HEK293 (cell line): ENCODE data around the gene ATAT1.

Experiments used
- PRDM10 ChIP-seq: fragments of 450-650 bp; formaldehyde crosslinking; IDR thresholded peaks from 2 replicates; pipeline ENCODE4 v1.5.1; 2016; ENCODE audit warnings: missing biosample characterization, missing genetic modification characterization
- TSHZ1 ChIP-seq: fragments of 450-650 bp; formaldehyde crosslinking; IDR thresholded peaks from 2 replicates; pipeline ENCODE4 v1.5.1; 2016; ENCODE audit warnings: missing biosample characterization, missing genetic modification characterization, borderline replicate concordance
- ZBTB11 ChIP-seq: fragments of 450-650 bp; formaldehyde crosslinking; conservative IDR thresholded peaks from 2 replicates; pipeline ENCODE4 v1.5.1; 2016; ENCODE audit warnings: low read depth, missing biosample characterization, missing genetic modification characterization
- ZBTB21 ChIP-seq: fragments of 450-650 bp; formaldehyde crosslinking; IDR thresholded peaks from 2 replicates; pipeline ENCODE4 v1.5.1; 2017; ENCODE audit warnings: missing biosample characterization, missing genetic modification characterization
- ZBTB48 ChIP-seq: fragments of 450-650 bp; formaldehyde crosslinking; IDR thresholded peaks from 2 replicates; pipeline ENCODE4 v1.5.1; 2016; ENCODE audit warnings: missing biosample characterization, missing genetic modification characterization
- ZNF202 ChIP-seq: fragments of 450-650 bp; formaldehyde crosslinking; IDR thresholded peaks from 2 replicates; pipeline ENCODE4 v1.5.1; 2016; ENCODE audit warnings: missing biosample characterization, missing genetic modification characterization, borderline replicate concordance
- ZNF266 ChIP-seq: fragments of 450-650 bp; formaldehyde crosslinking; IDR thresholded peaks from 2 replicates; pipeline ENCODE4 v1.5.1; 2016; ENCODE audit warnings: missing biosample characterization, missing genetic modification characterization, low read depth
- ZNF391 ChIP-seq: fragments of 450-650 bp; formaldehyde crosslinking; IDR thresholded peaks from 2 replicates; pipeline ENCODE4 v1.5.1; 2016; ENCODE audit warnings: low read depth, missing biosample characterization, missing genetic modification characterization, borderline replicate concordance
- ZNF433 ChIP-seq: fragments of 450-650 bp; formaldehyde crosslinking; IDR thresholded peaks from 2 replicates; pipeline ENCODE4 v1.5.1; 2016; ENCODE audit warnings: missing biosample characterization, missing genetic modification characterization, low read depth
- ZNF449 ChIP-seq: fragments of 450-650 bp; formaldehyde crosslinking; IDR thresholded peaks from 2 replicates; pipeline ENCODE4 v1.5.1; 2017; ENCODE audit warnings: missing biosample characterization, mild to moderate bottlenecking, missing genetic modification characterization, moderate library complexity
- ZNF518A ChIP-seq: fragments of 450-650 bp; formaldehyde crosslinking; conservative IDR thresholded peaks from 2 replicates; pipeline ENCODE4 v1.5.1; 2016; ENCODE audit warnings: low read depth, missing biosample characterization, missing genetic modification characterization
- ZNF521 ChIP-seq: fragments of 450-650 bp; formaldehyde crosslinking; IDR thresholded peaks from 2 replicates; pipeline ENCODE4 v1.5.1; 2017; ENCODE audit warnings: missing biosample characterization, mild to moderate bottlenecking, missing genetic modification characterization
- ZNF660 ChIP-seq: fragments of 450-650 bp; IDR thresholded peaks from 2 replicates; pipeline ENCODE4 v1.5.1; 2018; ENCODE audit warnings: missing biosample characterization, mild to moderate bottlenecking, missing genetic modification characterization
- ZNF792 ChIP-seq: fragments of 450-650 bp; formaldehyde crosslinking; IDR thresholded peaks from 2 replicates; pipeline ENCODE4 v1.5.1; 2016; ENCODE audit warnings: missing biosample characterization, missing genetic modification characterization
- ZSCAN5A ChIP-seq: fragments of 450-650 bp; formaldehyde crosslinking; IDR thresholded peaks from 2 replicates; pipeline ENCODE4 v1.5.1; 2016; ENCODE audit warnings: missing biosample characterization, missing genetic modification characterization
- ZXDB ChIP-seq: fragments of 450-650 bp; formaldehyde crosslinking; IDR thresholded peaks from 2 replicates; pipeline ENCODE4 v1.5.1; 2016; ENCODE audit warnings: missing biosample characterization, missing genetic modification characterization

Gene ATAT1

GRCh38 chr6:30686009-30686907 lies 59.6 kb downstream of the ATAT1 start, which contains the start of gene PPP1R18 (continued):
- TF ChIP-seq TSHZ1 (tag by site-specific recombination) (no peak), ZNF521 (tag by site-specific recombination) (no peak), ZNF391 (tag by site-specific recombination) (no peak), ZNF792 (tag by site-specific recombination) (no peak), ZNF202 (tag by site-specific recombination) (no peak), ZNF518A (tag by site-specific recombination) (no peak), ZSCAN5A (tag by site-specific recombination) (no peak; the same call in 1 of the 2 replicates), ZNF266 (tag by site-specific recombination) (no peak), ZNF433 (0 out of 2 replicates have a peak, but pooled peaks have one; percentile 13), ZBTB21 (no peak; the same call in 1 of the 2 replicates), ZBTB48 (tag by site-specific recombination) (peak; percentile 35; the same call in 1 of the 2 replicates), PRDM10 (tag by site-specific recombination) (peak; percentile 84), ZXDB (tag by site-specific recombination) (no peak), ZNF660 (tag by site-specific recombination) (no peak), ZBTB11 (tag by site-specific recombination) (no peak), ZNF449 (tag by site-specific recombination) (no peak)
